ENCODE measurements around the gene AXIN1. TPM values are rescaled to one million over a fixed set of nuclear protein-coding genes. Genes with fewer than 3 reads are reported as not detected.
"Not testable (repeated sequence)": the region's sequence is repeated elsewhere in the genome, so short reads cannot be mapped to it uniquely, and the experiment has no call there.

The AXIN1 gene
- total and polyA plus RNA-seq, 2 donors (not counting 3 experiments of a cell fraction or from before 2014, with no cell fraction given): 8.3 to 21.9 TPM

DNA sequence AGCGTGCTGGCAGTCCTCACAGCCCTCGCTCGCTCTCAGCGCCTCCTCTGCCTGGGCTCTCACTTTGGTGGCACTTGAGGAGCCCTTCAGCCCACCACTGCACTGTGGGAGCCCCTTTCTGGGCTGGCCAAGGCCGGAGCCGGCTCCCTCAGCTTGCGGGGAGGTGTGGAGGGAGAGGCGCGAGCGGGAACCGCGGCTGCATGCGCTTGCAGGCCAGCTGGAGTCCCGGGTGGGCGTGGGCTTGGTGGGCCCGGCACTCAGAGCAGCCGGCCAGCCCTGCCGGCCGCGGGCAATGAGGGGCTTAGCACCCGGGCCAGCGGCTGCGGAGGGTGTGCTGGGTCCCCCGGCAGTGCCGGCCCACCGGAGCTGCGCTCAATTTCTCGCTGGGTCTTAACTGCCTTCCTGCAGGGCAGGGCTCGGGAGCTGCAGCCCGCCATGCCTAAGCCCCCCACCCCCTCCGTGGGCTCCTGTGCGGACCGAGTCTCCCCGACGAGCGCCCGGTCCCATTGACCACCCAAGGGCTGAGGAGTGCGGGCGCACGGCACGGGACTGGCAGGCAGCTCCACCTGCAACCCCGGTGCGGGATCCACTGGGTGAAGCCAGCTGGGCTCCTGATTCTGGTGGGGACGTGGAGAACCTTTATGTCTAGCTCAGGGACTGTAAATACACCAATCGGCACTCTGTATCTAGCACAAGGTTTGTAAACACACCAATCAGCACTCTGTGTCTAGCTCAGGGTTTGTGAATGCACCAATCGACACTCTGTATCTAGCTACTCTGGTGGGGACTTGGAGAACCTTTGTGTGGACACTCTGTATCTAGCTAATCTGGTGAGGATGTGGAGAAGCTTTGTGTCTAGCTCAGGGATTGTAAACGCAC lies 11.2 kb downstream of the AXIN1 start:
- BruUV-seq (replicated peaks); H3K4me2 ChIP-seq (ENCODE audit: insufficient read depth, low read length); H3K27me3 ChIP-seq (ENCODE audit: control insufficient read depth in 2 of 2, insufficient read depth in 2 of 2, low read length in 2 of 2); dilution Hi-C loops (cut with MboI; ENCODE audit: extremely low pct_ligation_motif_present, low sequenced_read_pairs); POLR2A ChIA-PET; H3K9ac ChIP-seq (replicated peaks; ENCODE audit: extremely low read depth, insufficient read depth, low read length); DNase-seq (ENCODE audit: low read depth, low spot score); FAIRE-seq; H3K9me1 ChIP-seq (replicated peaks; ENCODE audit: control insufficient read depth, extremely low read depth, insufficient read depth, low read length); H3K4me1 ChIP-seq (ENCODE audit: control insufficient read depth, extremely low read depth, insufficient read depth, low read length); H4K20me1 ChIP-seq (replicated peaks; ENCODE audit: control insufficient read depth, extremely low read depth, insufficient read depth, low read length); H3K27ac ChIP-seq (ENCODE audit: insufficient read depth, low read depth, low read length); H3K4me3 ChIP-seq (replicated peaks in 1 of 3; ENCODE audit: insufficient read depth in 1 of 3, low read depth in 1 of 3, low read length in 3 of 3); H3K9me3 ChIP-seq (replicated peaks; ENCODE audit: control insufficient read depth, insufficient read depth, low read length); intact Hi-C loops (cut with micrococcal nuclease); H2AFZ ChIP-seq (ENCODE audit: low read depth, low read length): not testable (repeated sequence)
- Histone ChIP-seq H3K79me2 (ENCODE audit: control insufficient read depth, insufficient read depth, low read length) (peaks cover 80% of the 10 kb centered on the region), H3K36me3 (ENCODE audit: control insufficient read depth in 2 of 2, extremely low read depth in 1 of 2, insufficient read depth in 2 of 2, low read length in 2 of 2) (peaks cover 0 to 11% of the 10 kb centered on the region in 2 experiments)
- CTCF ChIA-PET: interaction anchor here (0.7 kb wide), 1 partner anchor 275 kb away, joined by 3 read pairs; no protein-coding TSS in a partner anchor

DNA sequence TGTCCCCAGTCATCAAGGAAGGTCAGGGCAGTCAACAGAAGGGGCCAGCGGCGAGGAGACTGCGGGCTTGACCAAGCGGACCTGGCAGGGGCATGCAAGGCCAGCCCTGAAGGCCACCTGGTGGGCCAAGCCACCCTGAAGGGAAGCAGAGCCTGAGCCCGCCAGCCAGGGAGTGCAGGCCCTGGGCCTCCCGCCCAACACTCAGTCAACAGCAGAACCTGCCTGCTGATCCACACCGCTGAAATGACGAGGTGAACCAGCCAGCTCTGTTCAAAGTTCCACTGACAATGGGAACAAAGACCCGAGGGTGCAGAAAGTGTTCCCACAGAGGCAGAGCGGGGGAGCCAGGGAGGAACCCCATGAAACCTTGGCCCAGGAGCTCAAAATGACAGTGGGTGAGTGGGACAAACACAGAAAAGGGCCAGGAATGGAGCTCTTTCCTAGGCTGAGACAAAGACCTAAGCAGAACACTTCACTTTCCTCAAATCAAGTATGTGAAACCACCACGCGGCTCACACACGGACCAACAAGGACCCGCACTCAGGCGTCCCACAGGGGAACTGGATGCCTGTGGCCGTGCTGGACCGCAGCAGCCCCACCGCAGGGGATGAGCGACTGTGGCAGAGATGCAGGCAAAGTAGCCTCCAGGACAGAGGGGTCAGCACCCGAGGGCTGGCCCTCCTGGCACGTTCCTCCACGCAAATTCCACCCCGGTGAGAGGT lies 12.0 kb downstream of the AXIN1 start:
- no peaks in the 10 kb centered on the region for H3K9me1 ChIP-seq (replicated peaks; ENCODE audit: control insufficient read depth, extremely low read depth, insufficient read depth, low read length)
- POLR2A ChIA-PET: interaction anchor here (0.5 kb wide), 1 partner anchor 15 kb away, joined by 3 read pairs; no protein-coding TSS in a partner anchor
- peaks cover 0 to 6% of the 10 kb centered on the region in 2 experiments for H3K36me3 ChIP-seq (ENCODE audit: control insufficient read depth in 2 of 2, extremely low read depth in 1 of 2, insufficient read depth in 2 of 2, low read length in 2 of 2)
- FAIRE-seq: no peak
- CTCF ChIA-PET: no interaction called here
- BruUV-seq (replicated peaks): no TSS peak
- H3K27ac ChIP-seq (ENCODE audit: insufficient read depth, low read depth, low read length): no peak overlapping the region
- intact Hi-C loops (cut with micrococcal nuclease): no loop called here
- dilution Hi-C loops (cut with MboI; ENCODE audit: extremely low pct_ligation_motif_present, low sequenced_read_pairs): no loop called here
- H3K9ac ChIP-seq (replicated peaks; ENCODE audit: extremely low read depth, insufficient read depth, low read length): no peak overlapping the region
- H3K79me2 ChIP-seq (ENCODE audit: control insufficient read depth, insufficient read depth, low read length): peaks cover 78% of the 10 kb centered on the region
- TF ChIP-seq, protein P1, sequence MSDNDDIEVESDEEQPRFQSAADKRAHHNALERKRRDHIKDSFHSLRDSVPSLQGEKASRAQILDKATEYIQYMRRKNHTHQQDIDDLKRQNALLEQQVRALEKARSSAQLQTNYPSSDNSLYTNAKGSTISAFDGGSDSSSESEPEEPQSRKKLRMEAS (IDR thresholded peaks at IDR 0.05; ENCODE audit: insufficient read depth, insufficient read length): no peak
- TF ChIP-seq POLR2AphosphoS5 (IDR thresholded peaks at IDR 0.05; ENCODE audit: insufficient read depth, low read depth, low read length) (no peak), EZH2 (IDR thresholded peaks at IDR 0.05; ENCODE audit: borderline replicate concordance, low read depth, low read length, severe bottlenecking) (no peak), JUN (IDR thresholded peaks at IDR 0.05; ENCODE audit: borderline replicate concordance, insufficient read depth, insufficient read length, low read depth) (no peak), MYC (IDR thresholded peaks at IDR 0.05; ENCODE audit: low read depth, low read length) (no peak), POLR2A (IDR thresholded peaks at IDR 0.05; ENCODE audit: low read depth, low read length) (no peak), FOS (IDR thresholded peaks at IDR 0.05; ENCODE audit: borderline replicate concordance, insufficient read depth, low read length) (no peak), GATA2 (IDR thresholded peaks at IDR 0.05; ENCODE audit: insufficient read depth, insufficient read length, low read depth, low read length) (no peak)
- TF ChIP-seq, protein P2, sequence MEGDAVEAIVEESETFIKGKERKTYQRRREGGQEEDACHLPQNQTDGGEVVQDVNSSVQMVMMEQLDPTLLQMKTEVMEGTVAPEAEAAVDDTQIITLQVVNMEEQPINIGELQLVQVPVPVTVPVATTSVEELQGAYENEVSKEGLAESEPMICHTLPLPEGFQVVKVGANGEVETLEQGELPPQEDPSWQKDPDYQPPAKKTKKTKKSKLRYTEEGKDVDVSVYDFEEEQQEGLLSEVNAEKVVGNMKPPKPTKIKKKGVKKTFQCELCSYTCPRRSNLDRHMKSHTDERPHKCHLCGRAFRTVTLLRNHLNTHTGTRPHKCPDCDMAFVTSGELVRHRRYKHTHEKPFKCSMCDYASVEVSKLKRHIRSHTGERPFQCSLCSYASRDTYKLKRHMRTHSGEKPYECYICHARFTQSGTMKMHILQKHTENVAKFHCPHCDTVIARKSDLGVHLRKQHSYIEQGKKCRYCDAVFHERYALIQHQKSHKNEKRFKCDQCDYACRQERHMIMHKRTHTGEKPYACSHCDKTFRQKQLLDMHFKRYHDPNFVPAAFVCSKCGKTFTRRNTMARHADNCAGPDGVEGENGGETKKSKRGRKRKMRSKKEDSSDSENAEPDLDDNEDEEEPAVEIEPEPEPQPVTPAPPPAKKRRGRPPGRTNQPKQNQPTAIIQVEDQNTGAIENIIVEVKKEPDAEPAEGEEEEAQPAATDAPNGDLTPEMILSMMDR (IDR thresholded peaks at IDR 0.05; ENCODE audit: extremely low read depth in 1 of 2, insufficient read depth in 1 of 2, low read depth in 1 of 2, low read length in 2 of 2): no peak
- H3K4me1 ChIP-seq (ENCODE audit: control insufficient read depth, extremely low read depth, insufficient read depth, low read length): no peaks in the 10 kb centered on the region
- H4K20me1 ChIP-seq (replicated peaks; ENCODE audit: control insufficient read depth, extremely low read depth, insufficient read depth, low read length): no peaks in the 10 kb centered on the region
- H3K4me3 ChIP-seq (replicated peaks in 1 of 3; ENCODE audit: insufficient read depth in 1 of 3, low read depth in 1 of 3, low read length in 3 of 3): no peak overlapping the region
- no peak overlapping the region for H3K4me2 ChIP-seq (ENCODE audit: insufficient read depth, low read length)
- no peak overlapping the region for H2AFZ ChIP-seq (ENCODE audit: low read depth, low read length)
- H3K9me3 ChIP-seq (replicated peaks; ENCODE audit: control insufficient read depth, insufficient read depth, low read length): no peaks in the 10 kb centered on the region
- DNase-seq (ENCODE audit: low read depth, low spot score): no peak
- H3K27me3 ChIP-seq (ENCODE audit: control insufficient read depth in 2 of 2, insufficient read depth in 2 of 2, low read length in 2 of 2): no peaks in the 10 kb centered on the region

All from endothelial cell of umbilical vein (primary cell).